ENCODE measurements around the gene SLC12A5. TPM values are rescaled to one million over a fixed set of nuclear protein-coding genes. Genes with fewer than 3 reads are reported as not detected.

SLC12A5 gene
- total RNA-seq, 1 experiment from 2014 or later, result 8.7 TPM

- DNase-seq, result no peak
- Histone ChIP-seq H3K4me3 (no peak overlapping the region), H4K20me1 (ENCODE audit: insufficient read depth) (peaks cover 4% of the 10 kb centered on the region), H3K79me2 (ENCODE audit: low read depth) (no peaks in the 10 kb centered on the region), H3K4me2 (no peak overlapping the region), H2AFZ (no peak overlapping the region), H3K27me3 (ENCODE audit: insufficient read depth, low read depth) (no peaks in the 10 kb centered on the region), H3K4me1 (replicated peaks; ENCODE audit: insufficient read depth) (no peaks in the 10 kb centered on the region), H3K9me3 (ENCODE audit: insufficient read depth, low read depth) (no peaks in the 10 kb centered on the region), H3K9me2 (ENCODE audit: insufficient read depth) (no peaks in the 10 kb centered on the region), H3F3A (ENCODE audit: insufficient read depth, low read depth) (peaks cover 8% of the 10 kb centered on the region; the same call in 1 of the 2 replicates), H3K36me3 (ENCODE audit: low read depth) (0 out of 2 replicates have a peak, but pooled peaks cover 6% of the 10 kb centered on the region), H3K27ac (no peak overlapping the region)
- ChIA-PET CTCF (no interaction called here), POLR2A (ENCODE audit: unreplicated experiment) (interaction anchor here (0.6 kb wide), 1 partner anchor 15 kb away, joined by 5 read pairs; no protein-coding TSS in a partner anchor)
- TF ChIP-seq CTCF (conservative IDR thresholded peaks at IDR 0.05) (no peak), EZH2 (IDR thresholded peaks at IDR 0.05; ENCODE audit: low read depth) (no peak)
- intact Hi-C loops (cut with micrococcal nuclease; ENCODE audit: unreplicated experiment), result no loop called here
- no TSS peak for BruUV-seq (replicated peaks)
Observed at GRCh38 chr20:46057856-46058598, 29.0 kb downstream of the SLC12A5 start.

GRCh38 chr20:46058599-46059281, 29.7 kb downstream of the SLC12A5 start:
- intact Hi-C loops (cut with micrococcal nuclease; ENCODE audit: unreplicated experiment), result no loop called here
- CTCF ChIA-PET, result no interaction called here

More at GRCh38 chr20:46058599-46059281, 29.7 kb downstream of the SLC12A5 start:
- DNase-seq, result no peak
- H3F3A ChIP-seq (ENCODE audit: insufficient read depth, low read depth), result peaks cover 8% of the 10 kb centered on the region; the same call in 1 of the 2 replicates
- no peak overlapping the region for H3K4me2 ChIP-seq
- H3K4me3 ChIP-seq, result no peak overlapping the region
- POLR2A ChIA-PET (ENCODE audit: unreplicated experiment), result interaction anchor here (0.6 kb wide), 1 partner anchor 16 kb away, joined by 5 read pairs; no protein-coding TSS in a partner anchor
- no peaks in the 10 kb centered on the region for H3K4me1 ChIP-seq (replicated peaks; ENCODE audit: insufficient read depth)
- H2AFZ ChIP-seq, result no peak overlapping the region
- peaks cover 6% of the 10 kb centered on the region for H4K20me1 ChIP-seq (ENCODE audit: insufficient read depth)
- H3K9me3 ChIP-seq (ENCODE audit: insufficient read depth, low read depth), result no peaks in the 10 kb centered on the region
- H3K27ac ChIP-seq, result no peak overlapping the region
- no peaks in the 10 kb centered on the region for H3K79me2 ChIP-seq (ENCODE audit: low read depth)
- H3K36me3 ChIP-seq (ENCODE audit: low read depth), result 0 out of 2 replicates have a peak, but pooled peaks cover 6% of the 10 kb centered on the region
- no peak for TF ChIP-seq EZH2 (IDR thresholded peaks at IDR 0.05; ENCODE audit: low read depth)
- no peak for TF ChIP-seq CTCF (conservative IDR thresholded peaks at IDR 0.05)
- no peaks in the 10 kb centered on the region for H3K27me3 ChIP-seq (ENCODE audit: insufficient read depth, low read depth)
- no TSS peak for BruUV-seq (replicated peaks)
- H3K9me2 ChIP-seq (ENCODE audit: insufficient read depth), result no peaks in the 10 kb centered on the region
